Glutamatergic neuron (in vitro differentiated cells): ENCODE data around the gene RCSD1. TPM values are rescaled to one million over a fixed set of nuclear protein-coding genes. Genes with fewer than 3 reads are reported as not detected.

Experiments
- DNase-seq: peaks from one replicate; pipeline ENCODE4 v3.0.0; 2022
- H3K27ac Mint-ChIP-seq: one replicate; pipeline ENCODE4 v1.8.0; 2020; ENCODE audit warnings: mild to moderate bottlenecking, mixed read lengths, inconsistent platforms; ENCODE audit not compliant: unreplicated experiment
- H3K27me3 Mint-ChIP-seq: one replicate; pipeline ENCODE4 v1.8.0; 2020; ENCODE audit warnings: mild to moderate bottlenecking, moderate library complexity, mixed read lengths, inconsistent platforms; ENCODE audit not compliant: unreplicated experiment
- H3K36me3 Mint-ChIP-seq: one replicate; pipeline ENCODE4 v1.8.0; 2020; ENCODE audit warnings: mild to moderate bottlenecking, mixed read lengths, inconsistent platforms; ENCODE audit not compliant: unreplicated experiment
- H3K4me1 Mint-ChIP-seq: one replicate; pipeline ENCODE4 v1.8.0; 2020; ENCODE audit warnings: mild to moderate bottlenecking, low read depth, mixed read lengths, inconsistent platforms; ENCODE audit not compliant: unreplicated experiment
- H3K4me3 Mint-ChIP-seq: one replicate; pipeline ENCODE4 v1.8.0; 2020; ENCODE audit warnings: mild to moderate bottlenecking, mixed read lengths, inconsistent platforms; ENCODE audit not compliant: unreplicated experiment
- H3K9me3 Mint-ChIP-seq: one replicate; pipeline ENCODE4 v1.8.0; 2020; ENCODE audit warnings: mild to moderate bottlenecking, moderate library complexity, mixed read lengths, inconsistent platforms; ENCODE audit not compliant: unreplicated experiment
- total RNA-seq: library from RNA; stranded (reverse); fragmentation: NEBNext Ultra II Directional; extraction: Animal tissue kit (Norgen Biotek cat#: 25700); gene quantifications from one replicate; pipeline ENCODE4 v1.2.1, GENCODE V29; 2021; ENCODE audit not compliant: unreplicated experiment
- TF ChIP-seq, protein P1 (sequence below): fragments of 200-600 bp; sonication (generic); IDR thresholded peaks from one replicate; pipeline ENCODE4 v1.5.0; 2021; ENCODE audit not compliant: partially characterized antibody, unreplicated experiment

RCSD1 gene
- total RNA-seq, 1 donor from 2014 or later = not detected

DNA sequence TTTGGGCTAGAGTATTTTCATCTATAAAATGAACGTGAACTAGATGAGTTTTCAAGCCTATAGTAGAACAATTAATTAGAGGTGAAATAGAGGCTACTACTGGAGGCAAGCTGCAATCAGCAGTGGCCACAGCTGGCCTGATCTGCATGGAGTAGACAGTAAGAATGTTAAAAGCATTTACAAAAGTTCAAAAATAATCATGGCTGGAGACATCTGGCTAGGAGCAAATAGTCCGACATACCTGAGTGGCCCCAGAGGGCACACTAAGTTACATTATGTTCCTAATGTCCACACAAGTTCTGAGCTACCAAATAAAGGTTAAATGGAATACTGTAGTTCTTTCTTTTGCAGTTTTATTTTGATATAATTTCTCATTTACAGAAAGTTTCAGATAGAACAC is 119.7 kb downstream of the RCSD1 start:
- peaks cover 17% of the 10 kb centered on the region for H3K4me1 Mint-ChIP-seq
- H3K9me3 Mint-ChIP-seq = peaks cover 1% of the 10 kb centered on the region
- DNase-seq = no peak
- H3K4me3 Mint-ChIP-seq = no peak overlapping the region
- H3K27ac Mint-ChIP-seq = no peak overlapping the region
- H3K27me3 Mint-ChIP-seq = no peaks in the 10 kb centered on the region
- H3K36me3 Mint-ChIP-seq = no peaks in the 10 kb centered on the region
- TF ChIP-seq, protein P1, sequence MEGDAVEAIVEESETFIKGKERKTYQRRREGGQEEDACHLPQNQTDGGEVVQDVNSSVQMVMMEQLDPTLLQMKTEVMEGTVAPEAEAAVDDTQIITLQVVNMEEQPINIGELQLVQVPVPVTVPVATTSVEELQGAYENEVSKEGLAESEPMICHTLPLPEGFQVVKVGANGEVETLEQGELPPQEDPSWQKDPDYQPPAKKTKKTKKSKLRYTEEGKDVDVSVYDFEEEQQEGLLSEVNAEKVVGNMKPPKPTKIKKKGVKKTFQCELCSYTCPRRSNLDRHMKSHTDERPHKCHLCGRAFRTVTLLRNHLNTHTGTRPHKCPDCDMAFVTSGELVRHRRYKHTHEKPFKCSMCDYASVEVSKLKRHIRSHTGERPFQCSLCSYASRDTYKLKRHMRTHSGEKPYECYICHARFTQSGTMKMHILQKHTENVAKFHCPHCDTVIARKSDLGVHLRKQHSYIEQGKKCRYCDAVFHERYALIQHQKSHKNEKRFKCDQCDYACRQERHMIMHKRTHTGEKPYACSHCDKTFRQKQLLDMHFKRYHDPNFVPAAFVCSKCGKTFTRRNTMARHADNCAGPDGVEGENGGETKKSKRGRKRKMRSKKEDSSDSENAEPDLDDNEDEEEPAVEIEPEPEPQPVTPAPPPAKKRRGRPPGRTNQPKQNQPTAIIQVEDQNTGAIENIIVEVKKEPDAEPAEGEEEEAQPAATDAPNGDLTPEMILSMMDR = no peak

DNA sequence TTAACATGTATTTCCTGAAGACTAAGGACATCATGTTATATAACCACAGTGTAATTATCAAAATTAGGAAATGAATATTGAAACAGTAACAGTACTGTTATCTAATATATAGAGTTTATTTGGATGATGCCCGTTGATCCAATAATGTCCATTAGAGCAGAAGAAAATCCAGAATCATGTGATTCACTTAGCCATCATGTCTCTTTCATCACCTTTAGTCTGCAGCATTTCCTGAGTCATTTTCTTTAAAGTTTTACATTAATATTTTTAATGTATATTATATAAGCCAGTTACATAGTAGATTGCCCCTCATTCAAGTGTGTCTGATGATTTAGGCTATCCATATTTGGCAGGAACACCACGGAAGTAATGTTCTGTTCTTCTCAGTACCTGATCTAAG is 120.6 kb downstream of the RCSD1 start:
- no peak for DNase-seq
- TF ChIP-seq, protein P1 = no peak
- peaks cover 24% of the 10 kb centered on the region for H3K4me1 Mint-ChIP-seq
- no peaks in the 10 kb centered on the region for H3K27me3 Mint-ChIP-seq
- H3K27ac Mint-ChIP-seq = no peak overlapping the region
- peaks cover 1% of the 10 kb centered on the region for H3K9me3 Mint-ChIP-seq
- no peak overlapping the region for H3K4me3 Mint-ChIP-seq
- no peaks in the 10 kb centered on the region for H3K36me3 Mint-ChIP-seq

DNA sequence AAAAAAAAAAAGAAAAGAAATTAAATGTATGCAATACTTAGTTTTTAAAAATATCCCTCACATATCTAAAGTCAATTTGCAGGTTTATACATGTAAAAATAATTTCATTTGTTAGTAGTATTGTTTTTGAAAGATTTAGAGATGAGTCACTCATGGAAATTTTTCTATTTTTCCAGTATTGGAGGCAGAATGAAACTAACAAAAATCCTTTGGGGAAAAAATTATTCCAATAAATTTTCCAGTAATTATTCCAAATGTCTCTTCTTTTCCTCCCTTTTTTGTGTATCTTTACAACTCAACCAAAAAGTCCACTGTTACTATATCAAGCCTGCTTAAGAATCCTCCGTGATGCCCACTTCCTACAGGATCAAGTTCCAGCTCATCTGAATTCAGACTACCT is 121.6 kb downstream of the RCSD1 start:
- Mint-ChIP-seq H3K27me3 (peaks cover 2% of the 10 kb centered on the region), H3K4me3 (no peak overlapping the region), H3K27ac (no peak overlapping the region), H3K36me3 (no peaks in the 10 kb centered on the region), H3K9me3 (peaks cover 1% of the 10 kb centered on the region), H3K4me1 (peaks cover 31% of the 10 kb centered on the region)
- no peak for DNase-seq
- TF ChIP-seq, protein P1 = no peak

DNA sequence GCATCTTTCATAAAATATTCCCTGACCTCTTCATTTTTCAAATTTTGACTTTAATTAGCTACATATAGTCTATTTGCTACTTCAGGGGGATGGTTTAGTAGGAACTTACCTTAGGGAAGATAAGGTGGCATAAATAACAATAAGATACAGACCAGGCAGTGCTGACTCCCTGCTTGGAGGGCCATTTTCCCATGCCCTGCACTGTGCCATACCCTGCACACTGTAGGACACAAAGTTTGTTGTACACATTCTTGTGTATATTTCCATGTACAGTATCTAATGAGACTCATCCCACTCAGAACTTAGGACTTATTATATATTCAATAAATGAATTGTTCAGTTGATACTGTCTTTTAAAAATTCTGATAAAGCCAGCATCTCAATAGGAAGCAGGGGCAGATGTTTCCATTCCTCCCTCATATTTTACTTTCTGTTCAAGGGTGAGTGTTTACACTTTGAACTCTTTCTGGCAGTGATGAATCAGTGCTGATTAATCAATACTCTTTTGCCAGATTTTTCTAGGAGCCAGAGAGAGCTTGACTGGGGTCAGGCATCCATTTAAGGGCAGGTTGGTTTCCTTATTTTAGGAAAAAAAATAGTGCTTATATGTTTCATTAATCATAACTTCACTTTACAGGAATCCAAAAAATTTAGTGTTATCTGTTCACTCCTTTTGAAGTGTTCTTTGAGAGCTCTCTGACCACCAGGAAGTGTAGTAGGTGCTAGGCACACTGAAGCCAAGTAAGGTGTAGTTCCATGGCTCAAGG is 122.4 kb downstream of the RCSD1 start:
- Mint-ChIP-seq H3K4me1 (peaks cover 35% of the 10 kb centered on the region), H3K36me3 (no peaks in the 10 kb centered on the region), H3K9me3 (peaks cover 1% of the 10 kb centered on the region), H3K27ac (no peak overlapping the region), H3K27me3 (peaks cover 2% of the 10 kb centered on the region), H3K4me3 (no peak overlapping the region)
- TF ChIP-seq, protein P1 = no peak
- DNase-seq = no peak

DNA sequence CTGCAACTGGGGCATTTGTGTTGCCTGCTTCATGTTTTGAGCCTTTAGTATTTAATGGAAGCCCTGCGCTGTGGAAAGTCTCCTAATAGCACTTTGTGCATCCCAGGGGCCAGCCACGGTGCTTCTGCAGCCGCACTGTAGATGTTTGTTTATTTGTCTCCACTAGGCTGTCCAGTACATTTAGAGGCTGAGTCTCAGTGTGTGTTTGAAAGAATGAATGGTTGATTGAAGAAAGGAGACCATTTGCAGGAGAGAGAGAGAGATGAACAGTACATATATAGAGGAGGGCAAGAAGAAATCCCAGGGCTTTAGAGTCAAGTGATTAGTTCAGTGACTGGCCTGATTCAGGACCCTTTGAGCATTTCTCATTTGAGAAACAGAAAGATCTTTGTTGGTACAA is 125.6 kb downstream of the RCSD1 start:
- H3K4me3 Mint-ChIP-seq = peak overlapping the region; percentile 12
- peak overlapping the region; percentile 65 for H3K27ac Mint-ChIP-seq
- peaks cover 41% of the 10 kb centered on the region for H3K4me1 Mint-ChIP-seq
- H3K27me3 Mint-ChIP-seq = peaks cover 2% of the 10 kb centered on the region
- peaks cover under 1% of the 10 kb centered on the region for H3K9me3 Mint-ChIP-seq
- TF ChIP-seq, protein P1 = no peak
- DNase-seq = peak; percentile 42
- H3K36me3 Mint-ChIP-seq = no peaks in the 10 kb centered on the region
